Measurements from ENCODE around the gene CAPZB. TPM values are rescaled to one million over a fixed set of nuclear protein-coding genes. Genes with fewer than 3 reads are reported as not detected.

Gene CAPZB
- total RNA-seq, 1 experiment from 2014 or later = 491 TPM

DNA sequence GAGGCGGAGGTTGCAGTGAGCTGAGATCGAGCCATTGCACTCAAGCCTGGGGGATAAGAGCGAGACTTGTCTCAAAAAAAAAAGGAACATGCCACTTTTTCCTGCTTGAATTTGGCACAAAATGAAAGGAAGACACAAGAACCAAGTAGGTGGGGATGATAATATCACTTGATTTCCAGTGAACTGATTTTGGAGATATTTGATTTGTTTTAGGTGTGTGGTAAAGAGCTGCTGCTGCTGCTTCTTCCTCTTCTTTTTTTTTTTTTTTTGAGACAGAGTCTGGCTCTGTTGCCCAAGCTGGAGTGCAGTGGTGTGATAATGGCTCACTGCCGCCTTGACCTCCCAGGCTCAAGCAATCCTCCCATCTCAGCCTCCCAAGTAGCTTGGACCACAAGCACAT is 29.9 kb upstream of the CAPZB start:
- H3K36me3 ChIP-seq (ENCODE audit: control insufficient read depth, insufficient read depth, low read length) = no peaks in the 10 kb centered on the region
- TF ChIP-seq REST (IDR thresholded peaks at IDR 0.05; ENCODE audit: insufficient read depth in 1 of 2, low read depth in 2 of 2, low read length in 1 of 2) = no peak
- no peak for TF ChIP-seq CTCF (IDR thresholded peaks at IDR 0.05)
- TF ChIP-seq TCF7L2 (IDR thresholded peaks at IDR 0.05; ENCODE audit: low read depth, low read length) = no peak
- TF ChIP-seq POLR2AphosphoS5 (IDR thresholded peaks at IDR 0.05; ENCODE audit: low read depth, low read length) = no peak
- no peak for TF ChIP-seq SIN3A (IDR thresholded peaks at IDR 0.05; ENCODE audit: borderline replicate concordance, insufficient read depth, low read depth, low read length)
- in situ Hi-C loops (cut with HindIII; ENCODE audit: low pct_unique_long_range_greater_than_20kb, low sequenced_read_pairs) (no loop called here), intact Hi-C loops (cut with micrococcal nuclease; ENCODE audit: unreplicated experiment) (no loop called here)
- H3K27ac ChIP-seq (ENCODE audit: low read length) = no peak overlapping the region
- H3K4me3 ChIP-seq (ENCODE audit: low read depth in 2 of 2, low read length in 2 of 2) = no peak overlapping the region
- no TSS peak for BruUV-seq (replicated peaks)
- POLR2A ChIA-PET = interaction anchor here (0.6 to 0.7 kb wide), 2 partner anchors 10 to 22 kb away, joined by 6 to 14 read pairs; no protein-coding TSS in a partner anchor
- no peaks in the 10 kb centered on the region for H3K4me1 ChIP-seq (ENCODE audit: control insufficient read depth, insufficient read depth, low read length)
- DNase-seq (ENCODE audit: low read depth, low spot score) (no peak), ATAC-seq (no peak)
- CTCF ChIA-PET = interaction anchor here (0.7 kb wide), 1 partner anchor 164 kb away, joined by 3 read pairs; no protein-coding TSS in a partner anchor
- no peaks in the 10 kb centered on the region for H3K9me3 ChIP-seq (ENCODE audit: control insufficient read depth, insufficient read depth, low read depth, low read length)
- no peaks in the 10 kb centered on the region for H3K27me3 ChIP-seq (ENCODE audit: control insufficient read depth, insufficient read depth, low read length)

GRCh38 chr1:19514391-19514831 is 29.1 kb upstream of the CAPZB start:
- ATAC-seq (no peak), DNase-seq (ENCODE audit: low read depth, low spot score) (no peak)
- Histone ChIP-seq H3K4me1 (ENCODE audit: control insufficient read depth, insufficient read depth, low read length) (no peaks in the 10 kb centered on the region), H3K36me3 (ENCODE audit: control insufficient read depth, insufficient read depth, low read length) (no peaks in the 10 kb centered on the region), H3K27me3 (ENCODE audit: control insufficient read depth, insufficient read depth, low read length) (no peaks in the 10 kb centered on the region), H3K9me3 (ENCODE audit: control insufficient read depth, insufficient read depth, low read depth, low read length) (no peaks in the 10 kb centered on the region), H3K4me3 (ENCODE audit: low read depth in 2 of 2, low read length in 2 of 2) (no peak overlapping the region), H3K27ac (ENCODE audit: low read length) (no peak overlapping the region)
- TF ChIP-seq CTCF (IDR thresholded peaks at IDR 0.05) (no peak), SIN3A (IDR thresholded peaks at IDR 0.05; ENCODE audit: borderline replicate concordance, insufficient read depth, low read depth, low read length) (no peak), POLR2AphosphoS5 (IDR thresholded peaks at IDR 0.05; ENCODE audit: low read depth, low read length) (no peak), TCF7L2 (IDR thresholded peaks at IDR 0.05; ENCODE audit: low read depth, low read length) (no peak), REST (IDR thresholded peaks at IDR 0.05; ENCODE audit: insufficient read depth in 1 of 2, low read depth in 2 of 2, low read length in 1 of 2) (no peak)
- BruUV-seq (replicated peaks) = no TSS peak
- intact Hi-C loops (cut with micrococcal nuclease; ENCODE audit: unreplicated experiment) (no loop called here), in situ Hi-C loops (cut with HindIII; ENCODE audit: low pct_unique_long_range_greater_than_20kb, low sequenced_read_pairs) (no loop called here)
- CTCF ChIA-PET = no interaction called here
- POLR2A ChIA-PET = interaction anchor here (0.6 kb wide), 1 partner anchor 22 kb away, joined by 14 read pairs; no protein-coding TSS in a partner anchor
